PC-9 (cell line): Measurements from ENCODE around the gene FNDC3B. TPM values are rescaled to one million over a fixed set of nuclear protein-coding genes. Genes with fewer than 3 reads are reported as not detected.

Experiments used
- BruUV-seq: library from RNA; stranded (reverse); fragments of 400-500 nt; replicated peaks from 2 replicates; lab custom pipeline; 2021; lab: Mats Ljungman, UMichigan
- CTCF ChIA-PET: fragments of 300-600 bp; sonication (Branson Sonifier 250); formaldehyde crosslinking; loops from one replicate; lab custom pipeline; 2022; ENCODE audit warnings: antibody characterized with exemption; lab: Charles Lee
- POLR2A ChIA-PET: fragments of 300-600 bp; sonication (Branson Sonifier 250); formaldehyde crosslinking; loops from one replicate; lab custom pipeline; 2022; ENCODE audit warnings: antibody characterized with exemption; ENCODE audit not compliant: unreplicated experiment; lab: Charles Lee
- DNase-seq, 2 experiments: peaks; one replicate each; pipeline versions ENCODE4 v3.0.0 to v3.0.0-alpha.2; 2015 to 2022; ENCODE audit warnings: mixed read lengths in 1 of 2
- H2AFZ ChIP-seq: fragments of 200-600 bp; sonication (generic); 2 replicates; pipeline ENCODE4 v1.8.1; 2017; ENCODE audit warnings: antibody characterized with exemption
- H3F3A ChIP-seq: fragments of 200-600 bp; sonication (generic); 2 replicates; pipeline ENCODE4 v1.8.1; 2017; ENCODE audit warnings: antibody characterized with exemption, mild to moderate bottlenecking, low read depth; ENCODE audit not compliant: insufficient read depth
- H3K27ac ChIP-seq: fragments of 200-600 bp; sonication (generic); 2 replicates; pipeline ENCODE4 v1.6.1; 2016; ENCODE audit warnings: mixed run types
- H3K27me3 ChIP-seq: fragments of 200-600 bp; sonication (generic); 2 replicates; pipeline ENCODE4 v1.6.1; 2016; ENCODE audit warnings: low read depth, mixed run types; ENCODE audit not compliant: insufficient read depth
- H3K36me3 ChIP-seq: fragments of 200-600 bp; sonication (generic); 2 replicates; pipeline ENCODE4 v1.6.1; 2016; ENCODE audit warnings: low read depth, mixed run types
- H3K4me1 ChIP-seq: fragments of 200-600 bp; sonication (generic); replicated peaks from 2 replicates; pipeline ENCODE4 v1.6.1; 2016; ENCODE audit warnings: mixed run types; ENCODE audit not compliant: insufficient read depth
- H3K4me2 ChIP-seq: fragments of 200-600 bp; sonication (generic); 2 replicates; pipeline ENCODE4 v1.6.1; 2017; ENCODE audit warnings: mixed run types
- H3K4me3 ChIP-seq: fragments of 200-600 bp; sonication (generic); 2 replicates; pipeline ENCODE4 v1.6.1; 2016; ENCODE audit warnings: mixed run types
- H3K79me2 ChIP-seq: fragments of 200-600 bp; sonication (generic); 2 replicates; pipeline ENCODE4 v1.6.1; 2017; ENCODE audit warnings: low read depth, mixed run types
- H3K9me2 ChIP-seq: fragments of 200-600 bp; sonication (generic); 2 replicates; pipeline ENCODE4 v1.8.1; 2017; ENCODE audit warnings: mild to moderate bottlenecking; ENCODE audit not compliant: insufficient read depth
- H3K9me3 ChIP-seq: fragments of 200-600 bp; sonication (generic); 2 replicates; pipeline ENCODE4 v1.8.1; 2016; ENCODE audit warnings: low read depth; ENCODE audit not compliant: insufficient read depth
- H4K20me1 ChIP-seq: fragments of 200-600 bp; sonication (generic); 2 replicates; pipeline ENCODE4 v1.8.1; 2017; ENCODE audit not compliant: insufficient read depth
- EZH2 ChIP-seq: fragments of 200-600 bp; sonication (generic); IDR thresholded peaks from 2 replicates; pipeline ENCODE4 v1.8.0; 2017; ENCODE audit warnings: antibody characterized with exemption, low read depth
- intact Hi-C: fragments of 100-400 bp; cut with micrococcal nuclease; formaldehyde crosslinking; loops from one replicate; pipeline ENCODE4 v1.10.0; 2022; ENCODE audit not compliant: unreplicated experiment
- total RNA-seq: library from RNA; stranded (reverse); gene quantifications from 2 replicates; pipeline ENCODE4 v1.2.3, GENCODE V29; 2021
- TF ChIP-seq, protein P1 (sequence below): fragments of 200-600 bp; sonication (generic); conservative IDR thresholded peaks from 2 replicates; pipeline ENCODE4 v1.6.1; 2017; ENCODE audit warnings: mixed run types, antibody characterized with exemption, mild to moderate bottlenecking, moderate library complexity

The FNDC3B gene
- total RNA-seq, 1 experiment from 2014 or later = 106 TPM

DNA sequence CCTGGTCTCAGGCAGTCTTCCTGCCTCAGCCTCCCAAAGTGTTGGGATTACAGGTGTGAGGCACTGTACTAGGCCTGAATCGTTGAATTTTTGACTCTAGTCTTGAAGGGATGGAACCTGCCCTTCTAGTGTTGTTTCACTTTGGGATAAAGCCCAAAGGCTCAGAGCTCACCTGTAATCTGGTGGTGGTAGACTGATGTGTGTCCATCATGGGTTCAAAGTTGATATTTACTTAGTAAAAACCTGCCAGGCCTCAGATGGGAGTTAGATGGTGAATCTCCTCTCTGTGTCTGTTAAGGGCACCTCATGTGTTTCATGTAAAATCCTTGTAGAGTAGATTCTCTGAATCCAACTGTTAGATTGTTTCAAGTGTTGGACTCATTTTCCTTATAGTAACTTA, 41.1 kb downstream of the FNDC3B start:
- H3K27me3 ChIP-seq = no peaks in the 10 kb centered on the region
- DNase-seq = no peak
- peak overlapping the region; percentile 17 for H3K27ac ChIP-seq
- TF ChIP-seq EZH2 = no peak
- TF ChIP-seq, protein P1, sequence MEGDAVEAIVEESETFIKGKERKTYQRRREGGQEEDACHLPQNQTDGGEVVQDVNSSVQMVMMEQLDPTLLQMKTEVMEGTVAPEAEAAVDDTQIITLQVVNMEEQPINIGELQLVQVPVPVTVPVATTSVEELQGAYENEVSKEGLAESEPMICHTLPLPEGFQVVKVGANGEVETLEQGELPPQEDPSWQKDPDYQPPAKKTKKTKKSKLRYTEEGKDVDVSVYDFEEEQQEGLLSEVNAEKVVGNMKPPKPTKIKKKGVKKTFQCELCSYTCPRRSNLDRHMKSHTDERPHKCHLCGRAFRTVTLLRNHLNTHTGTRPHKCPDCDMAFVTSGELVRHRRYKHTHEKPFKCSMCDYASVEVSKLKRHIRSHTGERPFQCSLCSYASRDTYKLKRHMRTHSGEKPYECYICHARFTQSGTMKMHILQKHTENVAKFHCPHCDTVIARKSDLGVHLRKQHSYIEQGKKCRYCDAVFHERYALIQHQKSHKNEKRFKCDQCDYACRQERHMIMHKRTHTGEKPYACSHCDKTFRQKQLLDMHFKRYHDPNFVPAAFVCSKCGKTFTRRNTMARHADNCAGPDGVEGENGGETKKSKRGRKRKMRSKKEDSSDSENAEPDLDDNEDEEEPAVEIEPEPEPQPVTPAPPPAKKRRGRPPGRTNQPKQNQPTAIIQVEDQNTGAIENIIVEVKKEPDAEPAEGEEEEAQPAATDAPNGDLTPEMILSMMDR = no peak
- POLR2A ChIA-PET = interaction anchor here (0.6 kb wide), 1 partner anchor 29 kb away, joined by 5 read pairs; no protein-coding TSS in a partner anchor
- H3K9me3 ChIP-seq = 0 out of 2 replicates have a peak, but pooled peaks cover 3% of the 10 kb centered on the region
- 0 out of 2 replicates have a peak, but pooled peaks cover 16% of the 10 kb centered on the region for H3K4me1 ChIP-seq
- H3K36me3 ChIP-seq = peaks cover 93% of the 10 kb centered on the region
- peaks cover 94% of the 10 kb centered on the region for H4K20me1 ChIP-seq
- H3K4me3 ChIP-seq = no peak overlapping the region
- no TSS peak for BruUV-seq
- no peak overlapping the region for H2AFZ ChIP-seq
- no peaks in the 10 kb centered on the region for H3K9me2 ChIP-seq
- intact Hi-C loops = no loop called here
- peaks cover 93% of the 10 kb centered on the region for H3F3A ChIP-seq
- CTCF ChIA-PET = no interaction called here
- no peak overlapping the region for H3K4me2 ChIP-seq
- peaks cover 100% of the 10 kb centered on the region for H3K79me2 ChIP-seq

DNA sequence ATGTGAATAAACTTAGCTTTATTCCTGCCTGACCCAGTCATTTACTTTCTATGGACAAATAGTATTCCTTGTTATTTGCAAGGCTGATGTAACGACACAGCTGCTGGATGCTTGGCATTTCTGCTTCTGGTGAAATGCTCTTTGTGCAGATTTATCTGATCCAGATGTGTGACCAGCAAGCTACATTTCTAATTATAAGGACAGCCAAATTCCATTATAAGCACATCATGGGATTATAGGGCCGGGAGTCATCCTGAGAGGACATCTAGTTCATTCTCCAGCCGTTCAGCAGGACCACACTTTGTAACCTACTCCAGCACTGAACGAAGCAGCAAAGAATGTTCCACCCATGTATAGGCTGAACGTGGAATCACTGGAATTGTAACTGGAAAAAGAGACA, 42.9 kb downstream of the FNDC3B start:
- Histone ChIP-seq H4K20me1 (peaks cover 94% of the 10 kb centered on the region), H3F3A (peaks cover 97% of the 10 kb centered on the region), H3K9me3 (0 out of 2 replicates have a peak, but pooled peaks cover 3% of the 10 kb centered on the region), H3K4me1 (peaks cover 32% of the 10 kb centered on the region), H3K79me2 (peaks cover 100% of the 10 kb centered on the region), H3K4me2 (no peak overlapping the region), H2AFZ (no peak overlapping the region), H3K4me3 (no peak overlapping the region), H3K27ac (peak overlapping the region; percentile 11), H3K36me3 (peaks cover 87% of the 10 kb centered on the region), H3K27me3 (no peaks in the 10 kb centered on the region), H3K9me2 (no peaks in the 10 kb centered on the region)
- no TSS peak for BruUV-seq
- intact Hi-C loops = no loop called here
- DNase-seq = no peak
- ChIA-PET POLR2A (no interaction called here), CTCF (no interaction called here)
- TF ChIP-seq, protein P1 = no peak
- TF ChIP-seq EZH2 = no peak

DNA sequence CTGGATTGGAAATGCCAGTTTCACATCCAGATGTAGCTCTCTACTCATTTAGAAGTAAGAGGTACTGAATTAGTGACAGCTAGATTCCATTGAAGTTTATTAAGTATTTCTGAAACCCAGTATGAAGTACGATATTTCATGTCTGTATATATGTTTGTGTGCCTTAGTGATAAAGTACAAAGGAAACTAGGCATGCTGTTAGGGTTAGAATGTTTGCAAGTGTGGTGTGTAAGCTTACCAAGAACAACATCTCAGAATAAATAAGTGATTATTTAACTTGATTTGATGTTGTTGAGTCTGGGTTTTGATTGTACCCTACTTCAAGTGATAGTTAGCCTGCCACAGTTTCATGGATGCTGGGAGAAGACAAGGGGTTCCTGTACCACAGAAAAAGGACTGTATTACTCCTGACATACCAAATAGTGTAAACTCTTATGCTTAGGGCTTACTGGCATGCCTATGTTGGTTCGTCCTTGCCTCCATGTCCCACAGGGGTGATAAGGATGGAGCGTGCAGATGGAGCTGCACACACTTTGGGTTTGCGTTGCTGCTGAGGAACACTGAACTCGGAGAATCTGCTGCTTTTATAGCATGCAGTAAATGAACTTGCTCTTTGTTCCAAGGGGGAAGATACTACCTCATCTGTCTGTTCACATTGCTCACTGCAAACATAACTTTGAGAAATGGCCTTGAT, 43.6 kb downstream of the FNDC3B start:
- DNase-seq = no peak
- TF ChIP-seq, protein P1 = no peak
- TF ChIP-seq EZH2 = no peak
- no peaks in the 10 kb centered on the region for H3K9me2 ChIP-seq
- H2AFZ ChIP-seq = no peak overlapping the region
- no TSS peak for BruUV-seq
- H3K9me3 ChIP-seq = 0 out of 2 replicates have a peak, but pooled peaks cover 3% of the 10 kb centered on the region
- peaks cover 89% of the 10 kb centered on the region for H3K36me3 ChIP-seq
- H4K20me1 ChIP-seq = peaks cover 96% of the 10 kb centered on the region
- peaks cover 36% of the 10 kb centered on the region for H3K4me1 ChIP-seq
- ChIA-PET CTCF (no interaction called here), POLR2A (no interaction called here)
- peaks cover 100% of the 10 kb centered on the region for H3K79me2 ChIP-seq
- H3K27me3 ChIP-seq = no peaks in the 10 kb centered on the region
- intact Hi-C loops = no loop called here
- peaks cover 99% of the 10 kb centered on the region for H3F3A ChIP-seq
- H3K27ac ChIP-seq = peak overlapping the region; percentile 11; the same call in 1 of the 2 replicates
- H3K4me3 ChIP-seq = no peak overlapping the region
- H3K4me2 ChIP-seq = no peak overlapping the region
